NCI-H1694 (cell line): ENCODE results near the gene SOS2.

ENCODE experiments used
- DNase-seq: peaks from one replicate; lab custom pipeline; 2025; lab: John Stamatoyannopoulos, UW

SOS2 gene

GRCh38 chr14:50116181-50116956, 115.0 kb downstream of the SOS2 start, which contains the start of gene VCPKMT:
Gene VCPKMT, minus strand, starts transcription at chr14:50116572. Its CDS starts 20 bp downstream, at chr14:50116552.
- DNase-seq, result peak; percentile 79

DNA sequence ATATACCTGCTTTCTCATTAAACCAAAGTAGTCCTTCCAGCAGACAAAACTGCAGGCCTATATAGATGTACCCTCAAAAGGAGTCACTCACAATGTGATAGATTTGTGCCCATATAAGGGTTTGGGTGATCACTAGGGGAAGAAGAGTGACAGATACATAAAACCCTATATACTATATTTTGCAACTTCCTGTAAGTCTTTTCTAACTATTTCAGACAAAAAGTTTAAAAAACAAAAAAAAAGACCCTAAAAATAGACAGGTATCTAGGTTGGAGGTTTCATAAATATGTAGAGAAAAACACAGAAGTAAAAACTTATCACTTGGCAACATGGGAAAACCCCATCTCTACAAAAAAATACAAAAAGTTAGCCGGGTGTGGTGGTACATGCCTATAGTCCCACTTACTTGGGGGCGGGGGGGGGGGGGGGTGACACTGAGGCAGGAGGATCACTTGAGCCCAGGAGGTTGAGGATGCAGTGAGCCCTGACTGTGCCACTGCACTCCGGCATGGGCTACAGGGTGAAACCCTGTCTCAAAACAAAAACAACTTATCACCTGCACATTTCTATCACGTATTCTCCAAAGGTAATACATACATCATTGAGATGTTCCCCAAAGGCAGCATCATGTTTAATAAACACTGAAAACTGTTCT, 117.9 kb downstream of the SOS2 start:
- no peak for DNase-seq

DNA sequence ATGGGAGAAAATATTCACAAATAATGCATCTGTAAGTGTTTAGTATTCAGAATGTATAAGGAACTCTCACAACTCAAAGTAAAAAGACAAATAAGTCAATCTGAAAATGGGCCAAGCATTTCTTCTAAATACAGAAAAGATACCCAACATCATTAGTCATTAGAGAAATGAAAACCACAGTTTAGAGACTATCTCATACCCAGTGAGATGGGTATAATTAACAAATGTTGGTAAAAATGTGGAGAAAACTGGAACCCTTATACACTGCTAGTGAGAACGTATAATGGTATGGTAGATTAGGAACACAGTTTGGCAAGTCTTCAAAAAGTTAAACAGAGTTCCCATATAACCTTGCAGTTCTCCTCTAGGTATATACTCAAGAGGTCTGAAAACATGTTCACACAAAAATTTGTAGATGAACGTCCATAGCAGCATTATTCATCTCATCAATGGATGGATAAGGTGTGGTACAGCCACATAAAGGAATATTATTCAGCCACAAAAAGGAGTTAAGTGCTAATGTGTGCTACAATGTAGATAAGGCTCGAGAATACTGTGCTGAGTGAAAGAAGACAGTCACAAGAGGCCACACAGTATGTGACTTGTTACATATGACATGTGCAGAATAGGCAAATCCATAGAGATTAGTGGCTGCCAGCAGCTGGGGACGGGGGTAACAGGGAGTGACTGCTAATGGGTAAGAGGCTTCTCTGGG, 120.9 kb downstream of the SOS2 start:
- no peak for DNase-seq

DNA sequence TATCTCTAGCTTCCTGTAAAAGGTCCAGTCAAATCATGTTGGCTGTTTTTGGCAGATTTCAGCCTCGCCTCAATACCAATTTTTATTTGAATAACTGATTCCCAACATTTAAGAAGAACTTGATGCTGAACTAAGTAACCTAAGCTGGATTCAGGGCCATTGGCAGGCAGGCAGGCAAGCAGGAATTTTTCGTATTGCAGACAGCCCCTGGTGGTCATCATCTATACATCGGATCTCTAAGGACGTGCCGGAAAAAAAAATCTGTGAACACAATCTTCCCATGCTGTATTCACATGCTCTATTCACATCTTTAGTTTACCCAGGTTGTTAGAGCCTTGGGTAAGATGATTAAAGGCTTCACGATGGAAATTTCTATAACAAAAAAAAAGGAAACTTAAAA, 122.0 kb downstream of the SOS2 start:
- no peak for DNase-seq

- DNase-seq, result no peak
Observed at GRCh38 chr14:50107850-50108249, 123.5 kb downstream of the SOS2 start.

DNA sequence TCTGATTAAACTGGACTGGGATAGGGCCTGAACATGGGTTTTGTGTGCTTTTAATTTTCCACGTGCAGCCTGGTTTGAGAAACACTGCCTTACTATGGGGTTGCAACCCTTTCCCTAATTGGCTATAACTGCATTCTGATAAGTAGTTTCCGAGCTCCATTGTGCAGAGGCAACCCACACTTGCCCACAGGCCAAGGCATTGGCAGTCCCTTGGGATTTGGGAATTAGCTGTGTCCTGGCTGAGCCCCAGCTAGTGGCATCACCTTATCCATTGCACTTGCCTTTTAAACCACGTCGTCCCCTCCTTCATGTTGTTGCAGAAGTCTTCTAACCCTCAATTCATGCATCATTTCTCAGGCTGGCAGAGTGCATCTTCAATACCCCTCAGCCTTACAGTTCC, 125.2 kb downstream of the SOS2 start:
- DNase-seq, result no peak

GRCh38 chr14:50103558-50103957, 127.8 kb downstream of the SOS2 start:
- DNase-seq, result no peak

DNA sequence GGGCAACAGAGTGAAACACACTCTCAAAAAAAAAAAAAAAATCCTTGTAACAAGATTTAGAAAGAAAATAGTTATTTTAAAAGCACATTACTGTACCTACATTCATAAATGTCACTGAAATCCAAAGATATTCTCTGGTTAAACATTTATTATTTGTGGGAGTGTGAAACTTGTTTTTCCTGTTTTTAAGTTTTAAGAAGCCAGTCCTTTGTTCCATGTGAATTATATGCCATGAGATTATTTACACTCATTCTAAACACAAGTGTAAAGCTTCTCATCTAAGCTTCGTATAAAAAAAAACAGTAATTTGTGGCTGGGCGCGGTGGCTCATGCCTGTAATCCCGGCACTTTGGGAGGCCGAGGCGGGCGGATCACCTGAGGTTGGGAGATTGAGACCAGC, 130.0 kb downstream of the SOS2 start:
- no peak for DNase-seq

DNA sequence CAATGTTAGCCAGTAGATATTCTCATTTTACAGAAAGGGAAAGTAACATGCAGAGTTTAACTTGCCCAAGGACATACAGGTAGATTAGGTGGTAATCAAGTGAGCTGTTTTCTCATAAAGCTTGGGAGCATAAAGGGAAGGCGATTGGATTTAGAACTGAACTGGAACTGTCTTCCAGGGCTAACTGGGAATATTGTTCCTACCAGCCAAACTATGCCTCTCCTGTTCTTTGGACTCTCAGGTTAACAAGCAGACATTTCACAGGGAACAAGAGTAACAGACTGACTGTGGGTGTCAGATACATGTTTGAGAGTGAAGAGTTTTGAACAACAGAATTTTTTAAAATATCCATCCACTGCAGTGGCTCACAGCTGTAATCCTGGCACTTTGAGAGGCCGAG, 130.6 kb downstream of the SOS2 start:
- DNase-seq, result no peak

- DNase-seq, result no peak
Observed at GRCh38 chr14:50099335-50099734, 132.0 kb downstream of the SOS2 start.

GRCh38 chr14:50095895-50096294, 135.5 kb downstream of the SOS2 start:
- no peak for DNase-seq

- DNase-seq, result no peak
Observed at GRCh38 chr14:50094056-50094755, 137.2 kb downstream of the SOS2 start.

DNA sequence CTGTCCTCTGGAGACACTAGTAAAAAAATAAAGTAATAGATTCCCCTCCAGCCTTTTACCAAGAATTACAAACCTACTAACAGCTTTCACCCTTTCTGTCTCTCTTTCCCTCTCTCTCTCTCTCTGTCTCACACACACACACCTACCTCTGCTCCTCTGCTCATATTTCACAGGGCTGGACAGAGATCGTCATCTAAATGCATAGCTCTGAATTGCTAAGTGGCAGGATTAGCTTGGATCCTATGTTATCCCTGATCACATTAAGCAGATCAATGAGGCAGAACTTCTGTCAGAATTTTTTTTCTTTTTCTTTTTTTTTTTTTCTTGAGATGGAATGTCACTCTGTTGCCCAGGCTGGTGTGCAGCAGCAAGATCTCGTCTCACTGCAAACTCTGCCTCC, 137.9 kb downstream of the SOS2 start:
- no peak for DNase-seq

- no peak for DNase-seq
Observed at GRCh38 chr14:50092006-50092555, 139.3 kb downstream of the SOS2 start.

- no peak for DNase-seq
Observed at GRCh38 chr14:50091240-50091913, 140.0 kb downstream of the SOS2 start.

DNA sequence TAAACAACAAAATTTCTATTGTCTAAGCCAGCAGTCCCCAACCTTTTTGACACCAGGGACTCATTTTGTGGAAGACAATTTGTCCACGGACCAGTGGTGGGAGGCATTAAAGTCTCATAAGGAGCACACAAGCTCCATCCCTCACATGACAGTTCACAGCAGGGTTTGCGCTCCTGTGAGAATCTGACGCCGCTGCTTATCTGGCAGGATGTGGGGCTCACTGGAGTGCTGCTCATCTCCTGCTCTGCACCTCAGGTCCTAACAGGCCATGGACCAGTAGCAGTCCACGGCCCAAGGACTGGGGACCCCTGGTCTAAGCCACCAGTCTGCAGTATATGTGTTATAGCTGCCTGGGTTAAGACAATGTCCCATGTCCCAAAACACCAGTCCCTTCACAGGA, 142.2 kb downstream of the SOS2 start:
- DNase-seq, result no peak

- DNase-seq, result no peak
Observed at GRCh38 chr14:50088731-50089130, 142.6 kb downstream of the SOS2 start.

- DNase-seq, result no peak
Observed at GRCh38 chr14:50088117-50088515, 143.3 kb downstream of the SOS2 start.

DNA sequence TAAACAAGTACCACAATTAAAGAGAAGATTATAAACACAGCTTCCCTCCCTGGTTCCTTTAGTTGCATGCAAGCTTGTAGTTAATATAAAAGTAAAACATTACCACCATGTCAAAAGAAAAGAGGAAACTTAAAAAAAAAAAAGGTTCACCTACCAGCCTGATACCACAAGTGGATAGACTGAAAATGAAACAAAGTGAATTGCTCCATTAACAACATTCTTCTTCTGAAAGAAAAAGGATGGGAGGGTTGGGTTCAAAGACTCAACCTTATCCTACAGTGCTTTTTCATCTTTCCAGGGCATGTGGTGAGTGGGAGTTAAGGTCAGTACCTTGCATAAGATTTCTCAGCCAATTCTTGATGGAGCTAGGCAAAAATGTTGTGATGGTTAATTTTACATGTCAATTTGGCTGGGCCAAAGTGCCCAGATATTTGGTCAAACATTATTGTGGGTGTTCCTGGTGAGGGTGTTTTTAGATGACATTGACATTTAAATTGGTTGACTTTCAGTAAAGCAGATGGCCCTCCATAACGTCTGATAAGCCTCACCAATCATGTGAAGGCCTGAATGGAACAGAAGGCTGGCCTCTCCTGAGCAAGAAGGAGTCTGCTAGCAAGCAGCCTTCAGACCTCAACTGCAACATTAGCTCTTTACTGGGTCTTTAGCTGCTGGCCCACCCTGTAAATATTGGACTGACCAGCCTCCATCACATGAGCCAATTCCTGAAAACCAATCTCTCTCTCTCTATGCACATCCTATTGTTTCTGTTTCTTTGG, 143.8 kb downstream of the SOS2 start:
- DNase-seq, result no peak

DNA sequence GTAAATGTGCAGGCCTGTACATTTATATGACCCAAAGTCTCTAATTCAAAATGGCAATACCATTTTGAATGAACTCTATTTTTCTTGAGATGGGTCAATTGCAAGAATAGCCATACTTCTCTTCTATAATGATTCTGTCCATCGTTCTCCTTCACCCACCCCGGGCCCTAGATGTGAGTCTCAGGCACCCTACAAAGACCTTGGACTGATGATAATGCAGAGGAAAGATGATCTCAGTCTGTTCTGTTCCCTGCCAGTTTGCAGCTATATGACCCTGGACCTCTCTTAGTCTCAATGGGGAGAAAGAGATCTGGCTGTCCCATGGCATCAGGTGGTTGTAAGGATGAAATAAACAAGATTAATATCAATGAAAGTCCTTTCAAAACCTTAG, 145.1 kb downstream of the SOS2 start:
- no peak for DNase-seq
